Measurements from ENCODE around the gene NELL1.
"Not testable (repeated sequence)": the region's sequence is repeated elsewhere in the genome, so short reads cannot be mapped to it uniquely, and the experiment has no call there.

NELL1 gene

DNA sequence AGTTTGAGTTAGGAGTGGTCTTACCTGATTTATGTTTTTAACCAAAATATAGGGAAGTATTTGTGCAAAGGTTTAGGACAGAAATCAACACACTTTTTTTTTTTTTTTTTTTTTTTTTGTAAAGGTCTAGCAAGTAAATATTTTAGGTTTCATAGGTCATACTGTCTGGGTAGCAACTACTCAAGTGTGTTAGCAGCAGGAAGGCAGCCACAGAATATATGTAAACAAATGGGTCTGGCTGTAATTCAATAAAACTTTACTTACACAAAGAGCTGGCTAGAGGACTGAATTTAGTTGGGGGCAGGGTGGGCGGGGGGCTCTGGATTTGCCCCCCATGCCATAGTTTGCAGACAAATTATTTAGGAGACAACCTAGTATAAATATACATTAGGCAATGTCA is 510.4 kb downstream of the NELL1 start:
- in situ Hi-C loops (cut with MboI; ENCODE audit: low sequenced_read_pairs) = no loop called here

DNA sequence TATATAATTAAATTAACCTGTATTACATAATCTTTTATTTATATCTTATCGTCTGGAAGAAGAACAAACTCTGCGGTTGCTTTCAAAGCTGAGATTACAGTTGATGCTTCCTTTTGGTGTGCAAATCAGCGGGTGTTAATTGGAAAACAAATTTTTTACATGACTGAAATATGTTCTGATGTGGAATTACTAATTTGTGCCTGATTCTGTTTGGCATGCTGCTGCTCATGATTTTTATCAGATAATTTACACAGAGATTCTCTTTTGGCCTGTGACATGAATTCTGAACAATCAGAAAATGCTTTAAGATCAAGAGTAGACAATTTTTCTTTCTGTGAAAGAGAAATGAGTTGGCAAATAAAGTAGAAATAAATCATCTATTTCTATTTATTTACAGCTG is 510.8 kb downstream of the NELL1 start:
- in situ Hi-C loops (cut with MboI; ENCODE audit: low sequenced_read_pairs) = no loop called here

DNA sequence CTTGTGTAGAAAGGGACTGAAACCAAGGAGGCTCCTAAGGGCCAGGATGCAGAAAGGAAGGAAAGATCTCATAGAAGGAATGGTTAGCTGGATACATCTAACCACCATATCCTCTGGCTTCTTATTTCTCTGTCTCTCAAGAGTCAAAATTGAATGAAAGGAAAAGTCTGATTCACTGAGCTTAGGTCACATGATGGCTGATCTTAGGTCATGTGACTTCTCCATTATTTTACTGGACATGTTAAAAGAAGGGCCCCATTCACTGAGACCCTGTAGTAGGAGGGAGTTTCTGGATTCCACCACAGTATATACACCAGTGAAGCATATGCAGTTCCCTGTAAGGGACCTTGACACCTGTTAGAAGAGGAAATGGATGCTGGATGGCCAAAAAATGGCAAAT is 516.6 kb downstream of the NELL1 start:
- in situ Hi-C loops (cut with MboI; ENCODE audit: low sequenced_read_pairs) = no loop called here

DNA sequence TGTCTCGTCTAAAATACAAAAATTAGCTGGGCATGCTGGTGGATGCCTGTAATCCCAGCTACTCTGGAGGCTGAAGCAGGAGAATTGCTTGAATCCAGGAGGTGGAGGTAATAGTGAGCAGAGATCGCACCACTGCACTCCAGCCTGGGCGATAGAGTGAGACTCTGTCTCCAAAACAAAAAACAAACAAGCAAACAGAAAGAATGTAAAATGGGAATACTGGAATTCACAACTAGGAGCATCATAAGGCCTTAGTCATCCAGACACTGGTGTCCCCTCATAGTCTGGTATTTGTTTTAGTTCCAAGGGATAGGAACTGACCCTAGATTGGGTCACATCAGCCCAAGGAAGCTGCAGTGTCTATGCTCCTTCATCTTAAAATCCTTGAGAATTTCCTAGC is 520.8 kb downstream of the NELL1 start:
- in situ Hi-C loops (cut with MboI; ENCODE audit: low sequenced_read_pairs) = no loop called here

DNA sequence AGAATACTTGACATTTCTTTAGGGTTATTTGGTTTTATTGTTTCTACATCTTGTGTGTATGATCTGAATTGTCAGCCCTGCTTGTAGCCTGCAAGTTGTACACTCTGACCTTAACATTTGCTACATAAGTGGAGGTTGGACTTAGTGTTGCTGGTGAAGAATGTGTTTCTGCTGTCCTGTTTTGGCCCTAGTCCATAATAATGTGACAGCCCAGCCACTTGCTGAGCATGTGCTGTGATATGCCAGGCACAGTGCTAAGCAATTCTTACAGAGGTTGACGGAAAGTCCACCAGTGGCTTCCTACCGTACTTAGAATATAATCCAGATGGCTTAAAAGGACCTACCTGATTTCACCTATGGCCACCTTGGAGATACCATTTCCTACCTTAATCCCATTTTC is 526.6 kb downstream of the NELL1 start:
- in situ Hi-C loops (cut with MboI; ENCODE audit: low sequenced_read_pairs) = no loop called here

DNA sequence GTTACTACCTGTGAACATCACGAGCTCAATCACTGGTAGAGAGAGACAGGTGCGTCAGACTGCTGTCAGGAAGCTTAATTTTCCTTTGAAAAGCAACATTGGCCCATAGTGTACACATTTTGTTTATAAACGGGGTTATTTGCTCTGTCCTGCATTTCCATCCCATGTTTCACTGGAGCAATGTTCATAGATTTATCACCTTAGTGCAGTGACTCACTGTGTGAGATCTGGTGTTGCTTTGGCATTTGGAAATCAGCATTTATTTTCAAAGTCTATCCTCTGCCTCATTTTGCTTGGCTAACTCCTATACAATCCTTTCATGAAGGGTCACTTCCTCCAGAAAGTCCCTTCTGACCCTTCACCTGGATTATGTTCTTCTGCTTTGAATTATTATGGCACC is 529.1 kb downstream of the NELL1 start:
- in situ Hi-C loops (cut with MboI; ENCODE audit: low sequenced_read_pairs) = no loop called here

DNA sequence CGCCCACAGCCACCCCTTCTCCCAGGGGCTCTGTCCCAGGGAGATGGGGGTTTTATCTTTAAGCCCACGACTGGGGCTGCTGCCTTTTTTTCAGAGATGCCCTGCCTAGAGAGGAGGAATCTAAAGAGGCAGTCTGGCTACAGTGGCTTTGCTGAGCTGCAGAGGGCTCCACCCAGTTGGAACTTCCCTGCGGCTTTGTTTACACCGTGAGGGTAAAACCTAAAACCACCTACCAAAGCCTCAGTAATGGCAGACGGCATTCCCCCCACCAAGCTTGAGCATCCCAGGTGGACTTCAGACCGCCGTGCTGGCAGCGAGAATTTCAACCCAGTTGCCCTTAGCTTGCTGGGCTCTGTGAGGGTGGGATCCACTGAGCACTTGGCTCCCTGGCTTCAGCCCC is 535.8 kb downstream of the NELL1 start:
- in situ Hi-C loops (cut with MboI; ENCODE audit: low sequenced_read_pairs) = no loop called here

DNA sequence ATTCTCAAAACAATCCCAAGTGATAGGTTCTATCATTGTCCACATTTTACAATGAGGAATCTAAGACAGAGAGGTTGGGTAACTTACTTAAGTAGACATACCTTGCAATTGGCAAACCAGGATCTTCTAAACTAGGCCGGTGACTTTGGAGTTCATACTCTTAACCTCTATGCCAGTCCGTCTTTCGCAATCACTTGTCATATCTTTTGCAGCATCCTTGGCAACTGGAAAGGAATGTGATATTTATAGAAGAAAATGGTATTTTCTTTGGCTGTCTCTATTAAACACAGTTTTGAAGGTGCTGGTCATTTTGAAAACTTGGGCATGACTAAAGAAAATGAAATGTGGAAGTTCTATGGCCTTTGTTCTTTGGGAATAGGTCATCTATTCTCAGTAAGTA is 556.5 kb downstream of the NELL1 start:
- in situ Hi-C loops (cut with MboI; ENCODE audit: low sequenced_read_pairs) = no loop called here

DNA sequence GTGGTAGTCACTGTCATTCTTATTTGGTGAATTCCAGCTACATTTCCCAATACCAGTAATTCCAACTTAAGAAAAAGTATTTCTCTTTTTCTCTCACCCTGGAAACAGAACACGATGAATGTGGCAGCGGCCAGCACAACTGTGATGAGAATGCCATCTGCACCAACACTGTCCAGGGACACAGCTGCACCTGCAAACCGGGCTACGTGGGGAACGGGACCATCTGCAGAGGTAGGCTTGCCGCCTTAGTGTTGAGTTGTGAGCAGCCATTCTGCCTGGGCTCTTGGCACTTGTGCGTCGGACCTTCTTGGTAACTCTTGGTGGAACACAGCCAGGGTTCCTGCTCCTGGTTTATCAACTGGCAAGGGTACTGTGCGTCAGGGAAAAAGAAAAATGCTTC is 559.8 kb downstream of the NELL1 start:
- in situ Hi-C loops (cut with MboI; ENCODE audit: low sequenced_read_pairs) = no loop called here

DNA sequence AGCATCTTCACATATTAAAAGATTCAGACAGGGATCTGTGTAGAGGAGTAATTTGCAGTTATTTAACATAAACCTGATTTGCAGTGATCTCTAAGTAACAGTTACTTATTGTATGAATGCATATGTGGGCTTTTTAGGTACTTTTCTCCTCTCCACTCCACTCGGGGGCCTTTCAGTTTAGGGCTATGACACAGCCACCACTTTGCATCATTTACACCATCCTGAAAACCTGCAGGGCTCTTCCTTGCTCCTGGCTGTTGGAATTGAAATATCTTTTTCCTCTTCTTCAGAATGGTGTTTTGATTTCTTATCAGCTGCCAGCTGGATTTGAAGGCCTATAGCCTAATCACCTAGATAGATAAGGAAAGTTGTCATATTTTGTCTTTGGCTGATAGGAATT is 580.8 kb downstream of the NELL1 start:
- in situ Hi-C loops (cut with MboI; ENCODE audit: low sequenced_read_pairs) = no loop called here

DNA sequence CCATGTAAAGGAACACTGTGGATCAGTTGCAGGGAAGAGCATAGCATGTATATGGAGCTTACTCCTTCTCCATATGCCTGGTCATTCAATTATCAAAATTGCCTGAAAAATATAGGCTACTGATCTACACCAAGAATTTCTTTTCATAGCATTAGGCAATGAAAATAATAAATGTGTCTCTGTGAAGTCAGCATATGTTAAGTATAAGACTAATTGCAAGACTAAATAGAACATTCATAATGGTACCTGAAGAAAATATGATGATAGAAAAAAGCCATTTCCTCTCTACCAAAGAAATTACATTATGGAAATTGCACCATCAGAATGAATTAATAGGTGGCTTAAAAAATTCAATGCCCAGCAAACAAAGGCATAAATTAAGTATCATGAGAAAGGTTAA is 584.7 kb downstream of the NELL1 start:
- in situ Hi-C loops (cut with MboI; ENCODE audit: low sequenced_read_pairs) = no loop called here

DNA sequence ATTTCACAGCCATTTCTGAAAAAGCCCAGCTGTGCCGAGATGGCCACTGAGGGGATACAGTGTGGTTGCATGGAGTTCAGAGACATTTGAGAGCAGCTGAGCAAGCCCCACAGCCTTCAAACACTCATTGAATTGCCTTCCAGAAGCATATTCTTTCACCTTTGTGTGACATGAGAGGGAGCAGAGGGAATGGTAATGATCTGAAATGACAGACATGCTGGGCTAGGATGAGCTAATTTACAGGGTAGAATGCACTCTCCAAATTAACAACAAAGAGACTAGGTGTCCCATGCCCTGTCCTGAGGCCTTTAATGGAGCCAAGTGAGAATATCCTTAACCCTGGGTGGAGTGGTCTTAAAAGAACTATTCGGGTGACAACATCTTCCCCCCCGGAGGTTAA is 585.4 kb downstream of the NELL1 start:
- in situ Hi-C loops (cut with MboI; ENCODE audit: low sequenced_read_pairs) = no loop called here

DNA sequence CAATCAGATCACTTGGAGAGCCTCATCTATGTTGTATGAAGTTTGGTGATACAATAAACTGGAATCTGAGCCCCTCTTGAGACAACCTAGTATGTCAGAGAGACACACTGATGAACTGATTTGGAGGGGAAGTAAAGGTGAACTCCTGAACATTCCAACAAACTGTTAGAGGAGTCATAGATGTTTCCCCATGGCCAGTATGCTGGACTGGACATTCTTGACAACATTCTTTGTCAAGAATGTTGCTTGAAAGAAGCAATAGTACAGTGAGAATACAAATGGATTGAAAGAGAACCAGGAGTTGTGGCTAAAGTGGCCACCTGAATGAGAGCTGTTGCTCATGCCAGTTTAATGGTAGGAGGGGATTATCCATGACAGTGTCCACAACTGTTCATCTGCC is 588.1 kb downstream of the NELL1 start:
- in situ Hi-C loops (cut with MboI; ENCODE audit: low sequenced_read_pairs) = no loop called here

DNA sequence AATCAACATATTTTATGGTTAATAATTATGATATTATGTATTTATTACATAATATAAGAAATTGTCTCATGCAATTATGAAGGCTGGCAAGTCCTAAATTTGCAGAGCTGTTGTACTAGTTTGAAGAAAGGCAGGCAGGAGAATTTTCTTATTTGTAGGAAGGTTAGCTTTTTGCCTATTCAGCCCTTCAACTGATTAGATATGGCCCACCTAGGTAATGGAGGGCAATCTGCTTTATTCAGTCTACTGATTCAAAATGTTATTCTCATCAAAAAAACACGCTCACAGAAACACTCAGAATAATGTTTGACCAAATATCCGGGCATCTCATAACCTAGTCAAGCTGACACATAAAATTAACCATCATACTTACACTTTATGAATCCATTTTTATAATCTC is 589.0 kb downstream of the NELL1 start:
- in situ Hi-C loops (cut with MboI; ENCODE audit: low sequenced_read_pairs) = no loop called here

DNA sequence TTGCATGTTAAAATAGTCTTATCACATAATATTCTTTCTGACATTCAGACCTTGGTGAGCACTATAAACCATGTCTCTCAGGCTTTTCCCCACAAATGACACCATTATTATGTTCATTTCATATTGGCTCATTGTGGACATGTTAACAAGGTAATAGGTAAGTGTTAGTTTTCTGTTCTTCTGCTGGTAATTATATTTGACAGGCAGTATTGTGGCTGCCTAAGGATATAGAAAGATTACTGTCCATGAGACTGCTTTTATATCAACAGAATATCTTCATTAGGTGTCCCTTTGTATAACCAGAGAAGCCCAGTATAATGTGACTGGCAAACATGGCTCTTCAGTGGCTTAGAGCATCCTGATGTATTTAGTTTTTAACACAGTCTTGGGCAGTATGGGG is 590.7 kb downstream of the NELL1 start:
- in situ Hi-C loops (cut with MboI; ENCODE audit: low sequenced_read_pairs) = no loop called here

DNA sequence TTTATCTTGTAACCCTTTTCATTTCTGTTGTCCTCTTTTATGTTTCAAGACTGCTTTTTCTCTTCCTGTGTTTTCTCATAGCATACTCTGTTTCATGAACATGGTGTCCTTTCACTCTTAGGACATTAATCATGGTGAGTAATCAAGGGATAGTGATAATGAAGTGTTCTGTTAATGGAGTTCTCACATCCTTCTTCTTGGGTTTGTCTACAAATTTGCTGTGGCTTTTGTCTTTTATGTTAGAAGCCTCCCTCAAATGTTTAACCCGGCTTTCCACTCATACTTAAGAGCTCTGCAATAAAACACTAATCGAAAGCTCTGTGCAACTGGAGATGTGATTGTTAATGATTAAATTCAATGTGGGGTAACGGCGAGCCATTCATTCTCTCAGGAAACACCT is 593.6 kb downstream of the NELL1 start:
- in situ Hi-C loops (cut with MboI; ENCODE audit: low sequenced_read_pairs) = no loop called here

DNA sequence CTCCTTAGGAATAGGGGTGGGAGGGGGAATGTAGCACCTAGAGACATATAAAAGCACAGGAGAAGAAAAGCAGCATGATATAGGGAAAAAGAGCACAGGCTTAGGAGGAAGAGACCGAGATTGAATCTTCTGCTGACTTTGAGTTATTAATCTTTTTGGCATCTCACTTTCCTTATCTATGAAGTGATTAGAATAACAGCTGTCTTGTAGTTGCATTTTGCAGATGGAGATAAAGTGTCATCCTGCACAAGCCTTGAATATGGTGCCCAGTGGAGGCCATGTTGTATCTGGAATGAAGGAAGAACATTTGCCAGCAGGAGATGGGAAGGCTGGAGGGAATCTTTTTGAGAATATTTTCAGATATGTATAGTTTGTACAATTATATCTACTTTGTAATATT is 594.7 kb downstream of the NELL1 start:
- in situ Hi-C loops (cut with MboI; ENCODE audit: low sequenced_read_pairs) = no loop called here

DNA sequence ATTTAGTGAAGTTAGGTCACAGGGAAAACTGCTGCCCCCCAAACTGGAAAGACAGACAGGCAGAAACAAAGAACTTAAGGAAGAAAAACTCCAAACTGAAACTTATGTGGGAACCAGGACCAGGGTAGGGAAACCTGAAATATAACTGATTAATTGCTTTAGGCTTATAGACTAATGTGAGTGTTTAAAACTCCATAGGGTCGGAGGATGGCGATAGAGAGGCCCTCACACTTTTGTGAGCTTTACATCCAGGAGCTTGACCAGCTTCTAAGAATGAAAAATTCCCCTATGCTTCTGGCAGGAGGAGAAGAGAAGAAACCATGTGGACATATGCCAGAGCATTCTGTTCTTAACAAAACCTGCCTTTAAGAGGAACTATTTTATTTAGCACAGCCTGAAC is 598.6 kb downstream of the NELL1 start:
- in situ Hi-C loops (cut with MboI; ENCODE audit: low sequenced_read_pairs) = no loop called here

DNA sequence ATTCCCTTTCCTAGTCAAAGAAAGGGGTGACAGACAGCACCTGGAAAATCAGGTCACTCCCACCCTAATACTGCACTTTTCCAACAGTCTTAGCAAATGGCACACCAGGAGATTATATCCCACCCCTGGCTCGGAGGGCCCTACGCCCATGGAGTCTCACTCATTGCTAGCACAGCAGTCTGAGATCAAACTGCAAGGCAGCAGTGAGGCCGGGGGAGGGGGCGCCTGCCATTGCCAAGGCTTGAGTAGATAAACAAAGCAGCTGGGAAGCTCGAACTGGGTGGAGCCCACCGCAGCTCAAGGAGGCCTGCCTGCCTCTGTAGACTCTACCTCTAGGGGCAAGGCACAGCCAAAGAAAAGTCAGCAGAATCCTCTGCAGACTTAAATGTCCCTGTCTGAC is 602.8 kb downstream of the NELL1 start:
- in situ Hi-C loops (cut with MboI; ENCODE audit: low sequenced_read_pairs) = not testable (repeated sequence)

DNA sequence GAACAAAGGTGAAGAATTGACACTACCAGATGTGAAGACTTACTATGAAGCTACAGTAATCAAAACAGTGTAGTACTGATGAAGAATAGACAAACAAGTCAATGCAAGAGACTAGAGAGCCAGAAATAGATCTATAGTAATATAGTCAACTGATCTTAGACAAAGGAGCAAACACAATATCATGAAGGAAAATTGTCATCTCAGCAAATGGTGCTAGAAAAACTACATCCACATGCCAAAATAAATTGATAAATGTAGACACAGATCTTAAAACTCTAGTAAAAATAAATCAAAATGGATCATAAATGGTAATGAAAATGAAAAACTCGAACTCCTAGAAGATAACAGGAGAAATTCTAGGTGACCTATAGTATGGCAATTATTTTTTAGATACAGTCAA is 609.5 kb downstream of the NELL1 start:
- in situ Hi-C loops (cut with MboI; ENCODE audit: low sequenced_read_pairs) = no loop called here

DNA sequence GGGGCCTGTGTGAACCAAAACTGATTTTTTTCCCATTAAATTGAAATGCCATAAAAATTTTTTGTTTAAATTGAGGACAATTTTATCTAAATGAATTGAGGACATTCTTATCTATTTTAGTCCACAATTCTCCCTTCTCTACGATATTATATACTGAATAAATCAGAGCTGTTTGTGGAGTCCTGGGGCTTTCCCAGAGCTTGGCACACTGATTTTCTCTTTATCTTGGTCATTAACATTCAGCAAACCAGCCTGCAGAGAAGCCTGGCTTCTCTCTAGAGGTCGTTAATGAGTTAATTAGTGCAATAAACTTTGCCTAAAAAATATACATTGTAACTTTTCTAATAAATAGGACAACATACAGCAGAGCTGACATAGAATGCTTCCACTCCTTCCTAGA is 615.7 kb downstream of the NELL1 start:
- in situ Hi-C loops (cut with MboI; ENCODE audit: low sequenced_read_pairs) = no loop called here

DNA sequence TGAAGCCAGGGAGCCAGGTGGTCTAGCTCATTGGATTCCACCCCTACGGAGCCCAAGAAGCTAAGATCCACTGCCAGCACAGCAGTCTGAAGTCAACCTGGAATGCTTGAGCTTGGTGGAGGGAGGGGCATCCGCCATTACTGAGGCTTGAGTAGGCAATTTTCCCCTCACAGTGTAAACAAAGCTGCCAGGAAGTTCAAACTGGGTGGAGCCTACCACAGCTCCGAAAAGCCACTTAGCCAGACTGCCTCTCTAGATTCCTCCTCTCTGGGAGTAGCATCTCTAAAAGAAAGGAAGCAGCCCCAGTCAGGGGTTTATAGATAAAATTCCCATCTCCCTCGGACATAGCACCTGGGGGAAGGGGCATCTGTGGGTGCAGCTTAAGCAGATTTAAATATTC is 620.3 kb downstream of the NELL1 start:
- in situ Hi-C loops (cut with MboI; ENCODE audit: low sequenced_read_pairs) = no loop called here

DNA sequence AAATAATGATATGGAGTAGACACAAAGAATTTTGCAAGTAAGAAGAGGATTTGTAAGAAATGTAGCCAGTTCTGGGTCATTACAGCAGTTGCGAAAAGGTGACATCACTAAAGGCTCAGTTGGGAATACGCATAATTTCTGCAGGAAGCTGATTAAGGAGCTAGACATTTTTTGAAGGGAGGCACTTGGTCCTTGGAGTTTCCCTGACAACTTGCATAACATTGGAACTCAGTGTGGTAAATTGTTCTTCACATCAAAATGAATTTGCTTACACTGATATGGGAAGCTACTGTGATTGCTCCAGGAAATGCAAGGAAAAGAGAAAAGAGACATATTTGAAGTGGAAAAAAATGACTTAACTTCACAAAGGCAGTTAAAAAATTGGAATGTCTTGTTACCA is 626.1 kb downstream of the NELL1 start:
- in situ Hi-C loops (cut with MboI; ENCODE audit: low sequenced_read_pairs) = no loop called here

DNA sequence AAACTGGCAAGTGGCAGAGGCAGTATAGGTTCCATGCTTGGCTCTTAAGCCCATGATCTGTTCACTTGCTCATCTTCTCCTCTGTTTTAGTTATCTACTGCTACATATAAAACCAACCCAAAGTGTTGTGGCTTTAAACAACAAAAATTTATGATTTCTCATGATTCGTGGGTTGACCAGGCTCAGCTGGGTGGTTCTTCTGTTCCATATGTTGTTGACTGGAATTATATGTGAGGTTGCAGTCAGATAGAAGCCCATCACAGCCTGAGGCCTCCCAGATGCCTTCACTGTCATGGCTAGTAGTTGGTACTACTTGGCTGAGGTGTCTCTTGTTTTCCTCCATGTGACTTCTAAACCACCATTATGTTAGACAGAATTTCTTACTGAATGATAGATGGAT is 632.6 kb downstream of the NELL1 start:
- in situ Hi-C loops (cut with MboI; ENCODE audit: low sequenced_read_pairs) = no loop called here

Data from hTERT RPE-1 (cell line).